ENCODE results near the gene PDHB.

Gene PDHB

DNA sequence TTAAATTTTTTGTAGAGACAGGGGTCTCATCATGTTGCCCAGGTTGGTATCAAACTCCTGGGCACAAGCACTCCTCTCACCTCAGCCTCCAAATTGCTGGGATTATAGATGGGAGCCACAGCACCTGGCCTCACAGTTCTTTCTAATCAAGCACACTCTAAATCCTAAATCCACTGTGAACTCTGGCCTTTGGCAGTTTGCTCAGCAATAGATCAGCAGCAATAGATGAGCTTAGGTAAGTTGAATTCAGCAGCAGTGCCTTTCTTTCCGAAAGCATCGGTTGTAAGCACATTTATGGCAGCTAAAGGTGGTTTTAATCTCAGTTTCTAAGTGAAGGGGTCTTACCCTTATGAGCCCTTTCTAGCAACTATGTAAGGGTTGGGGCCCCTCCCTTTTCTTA is 16.6 kb downstream of the PDHB start:
- Histone ChIP-seq H3K36me3 (ENCODE audit: insufficient read depth, low read length) (no peaks in the 10 kb centered on the region), H3K4me3 (ENCODE audit: low read length) (no peak overlapping the region), H3K27me3 (ENCODE audit: insufficient read depth, low read length) (no peaks in the 10 kb centered on the region), H3K27ac (ENCODE audit: low read depth, low read length) (no peak overlapping the region), H3K4me1 (ENCODE audit: insufficient read depth, low read length) (peaks cover 12% of the 10 kb centered on the region), H3K9ac (ENCODE audit: low read depth, low read length) (no peak overlapping the region), H3K9me3 (ENCODE audit: insufficient read depth, low read depth, low read length) (no peaks in the 10 kb centered on the region)
- WGBS, result 84% methylated on average over 2 of the region's 2 CpGs

DNA sequence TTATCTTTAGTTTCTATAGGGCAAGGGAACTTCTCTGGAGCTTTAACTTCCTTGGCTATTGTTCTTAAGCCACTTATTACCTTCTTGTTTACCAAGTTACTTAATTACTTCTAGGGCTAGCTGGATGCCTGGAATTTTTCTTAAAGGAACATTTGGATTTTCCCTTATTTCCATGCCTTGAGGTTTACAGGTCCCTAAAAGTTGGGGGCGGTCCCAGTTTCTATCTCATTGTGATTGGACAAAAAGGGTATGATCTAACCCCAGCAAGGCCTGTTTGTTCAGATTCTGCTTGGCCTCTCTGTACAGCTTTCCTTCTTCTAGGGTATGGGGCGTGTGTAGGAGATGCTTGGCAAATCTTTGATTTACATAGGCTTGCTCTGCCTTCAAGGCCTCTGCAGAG is 17.4 kb downstream of the PDHB start:
- 85% methylated on average over 2 of the region's 2 CpGs for WGBS
- H3K27me3 ChIP-seq (ENCODE audit: insufficient read depth, low read length), result no peaks in the 10 kb centered on the region
- H3K9me3 ChIP-seq (ENCODE audit: insufficient read depth, low read depth, low read length), result no peaks in the 10 kb centered on the region
- no peak overlapping the region; the same call in 1 of the 2 replicates for H3K9ac ChIP-seq (ENCODE audit: low read depth, low read length)
- H3K27ac ChIP-seq (ENCODE audit: low read depth, low read length), result no peak overlapping the region; the same call in 1 of the 2 replicates
- H3K4me3 ChIP-seq (ENCODE audit: low read length), result no peak overlapping the region
- no peaks in the 10 kb centered on the region for H3K36me3 ChIP-seq (ENCODE audit: insufficient read depth, low read length)
- peaks cover 12% of the 10 kb centered on the region for H3K4me1 ChIP-seq (ENCODE audit: insufficient read depth, low read length)

- no peaks in the 10 kb centered on the region for H3K9me3 ChIP-seq (ENCODE audit: insufficient read depth, low read depth, low read length)
- H3K4me3 ChIP-seq (ENCODE audit: low read length), result no peak overlapping the region
- no peak overlapping the region for H3K9ac ChIP-seq (ENCODE audit: low read depth, low read length)
- H3K4me1 ChIP-seq (ENCODE audit: insufficient read depth, low read length), result peaks cover 12% of the 10 kb centered on the region
- H3K36me3 ChIP-seq (ENCODE audit: insufficient read depth, low read length), result no peaks in the 10 kb centered on the region
- H3K27ac ChIP-seq (ENCODE audit: low read depth, low read length), result no peak overlapping the region
- H3K27me3 ChIP-seq (ENCODE audit: insufficient read depth, low read length), result no peaks in the 10 kb centered on the region
Observed at GRCh38 chr3:58414538-58415197, 19.0 kb downstream of the PDHB start.

GRCh38 chr3:58411851-58412830 is 21.5 kb downstream of the PDHB start:
- 93% methylated on average over 8 of the region's 8 CpGs for WGBS
- no peaks in the 10 kb centered on the region for H3K27me3 ChIP-seq (ENCODE audit: insufficient read depth, low read length)
- no peak overlapping the region for H3K4me3 ChIP-seq (ENCODE audit: low read length)
- no peaks in the 10 kb centered on the region for H3K9me3 ChIP-seq (ENCODE audit: insufficient read depth, low read depth, low read length)
- no peak overlapping the region for H3K27ac ChIP-seq (ENCODE audit: low read depth, low read length)
- no peak overlapping the region for H3K9ac ChIP-seq (ENCODE audit: low read depth, low read length)
- peaks cover 12% of the 10 kb centered on the region for H3K4me1 ChIP-seq (ENCODE audit: insufficient read depth, low read length)
- no peaks in the 10 kb centered on the region for H3K36me3 ChIP-seq (ENCODE audit: insufficient read depth, low read length)

- Histone ChIP-seq H3K27me3 (ENCODE audit: insufficient read depth, low read length) (no peaks in the 10 kb centered on the region), H3K4me3 (ENCODE audit: low read length) (no peak overlapping the region), H3K9me3 (ENCODE audit: insufficient read depth, low read depth, low read length) (no peaks in the 10 kb centered on the region), H3K36me3 (ENCODE audit: insufficient read depth, low read length) (no peaks in the 10 kb centered on the region), H3K4me1 (ENCODE audit: insufficient read depth, low read length) (peaks cover 7% of the 10 kb centered on the region), H3K27ac (ENCODE audit: low read depth, low read length) (no peak overlapping the region), H3K9ac (ENCODE audit: low read depth, low read length) (no peak overlapping the region)
- 93% methylated on average over 3 of the region's 3 CpGs for WGBS
Observed at GRCh38 chr3:58411036-58411435, 22.6 kb downstream of the PDHB start.

DNA sequence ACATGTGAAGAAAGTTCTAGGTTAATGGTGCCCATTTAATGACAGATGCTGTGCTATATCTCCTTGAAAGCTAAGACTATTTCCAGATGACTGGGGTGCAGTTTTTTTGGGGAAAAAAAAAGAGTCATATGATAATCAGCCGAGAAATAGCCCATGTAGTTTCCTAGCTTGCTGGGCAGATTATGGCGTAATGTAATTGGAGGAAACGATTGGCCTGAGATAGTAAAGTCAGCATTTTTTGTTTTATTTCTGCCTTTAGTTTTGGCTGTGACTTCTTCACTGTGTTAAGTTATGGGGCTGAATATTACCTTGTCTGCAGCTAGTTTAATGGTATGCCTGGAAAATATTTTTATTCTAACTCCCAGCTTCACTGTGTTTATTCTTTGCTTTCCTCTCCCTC is 24.0 kb downstream of the PDHB start:
- H3K36me3 ChIP-seq (ENCODE audit: insufficient read depth, low read length), result no peaks in the 10 kb centered on the region
- H3K4me1 ChIP-seq (ENCODE audit: insufficient read depth, low read length), result peaks cover 5% of the 10 kb centered on the region; the same call in 1 of the 2 replicates
- H3K27ac ChIP-seq (ENCODE audit: low read depth, low read length), result no peak overlapping the region
- H3K9me3 ChIP-seq (ENCODE audit: insufficient read depth, low read depth, low read length), result no peaks in the 10 kb centered on the region
- no peak overlapping the region for H3K4me3 ChIP-seq (ENCODE audit: low read length)
- no peak overlapping the region for H3K9ac ChIP-seq (ENCODE audit: low read depth, low read length)
- no peaks in the 10 kb centered on the region for H3K27me3 ChIP-seq (ENCODE audit: insufficient read depth, low read length)
- WGBS, result 92% methylated on average over 3 of the region's 3 CpGs

GRCh38 chr3:58408906-58409305 is 24.7 kb downstream of the PDHB start:
- 89% methylated on average over 5 of the region's 5 CpGs for WGBS
- Histone ChIP-seq H3K27ac (ENCODE audit: low read depth, low read length) (no peak overlapping the region), H3K9me3 (ENCODE audit: insufficient read depth, low read depth, low read length) (no peaks in the 10 kb centered on the region), H3K4me3 (ENCODE audit: low read length) (no peak overlapping the region), H3K27me3 (ENCODE audit: insufficient read depth, low read length) (no peaks in the 10 kb centered on the region), H3K36me3 (ENCODE audit: insufficient read depth, low read length) (no peaks in the 10 kb centered on the region), H3K4me1 (ENCODE audit: insufficient read depth, low read length) (peaks cover 6% of the 10 kb centered on the region; the same call in 1 of the 2 replicates), H3K9ac (ENCODE audit: low read depth, low read length) (no peak overlapping the region)

DNA sequence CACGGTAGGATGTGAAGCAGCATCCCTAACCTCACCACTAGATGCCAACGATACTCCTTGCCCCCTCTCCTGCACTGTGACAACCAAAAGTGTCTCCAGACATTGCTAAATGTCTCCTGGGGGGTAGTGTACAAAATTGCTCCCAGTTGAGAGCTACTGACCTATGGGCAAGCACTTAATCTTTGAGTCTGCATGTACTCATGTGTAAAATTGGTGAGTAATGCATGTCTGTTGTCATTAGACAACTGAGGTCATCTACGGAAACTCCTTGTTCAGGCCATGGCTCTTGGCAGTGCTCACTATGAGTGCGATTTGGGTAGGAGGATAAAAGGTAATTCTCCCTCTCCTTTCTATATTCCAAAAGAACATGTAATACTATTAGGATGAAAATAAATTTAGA is 29.2 kb downstream of the PDHB start:
- Histone ChIP-seq H3K27ac (ENCODE audit: low read depth, low read length) (no peak overlapping the region), H3K9me3 (ENCODE audit: insufficient read depth, low read depth, low read length) (no peaks in the 10 kb centered on the region), H3K27me3 (ENCODE audit: insufficient read depth, low read length) (no peaks in the 10 kb centered on the region), H3K36me3 (ENCODE audit: insufficient read depth, low read length) (no peaks in the 10 kb centered on the region), H3K4me1 (ENCODE audit: insufficient read depth, low read length) (peaks cover 10% of the 10 kb centered on the region; the same call in 1 of the 2 replicates), H3K4me3 (ENCODE audit: low read length) (no peak overlapping the region), H3K9ac (ENCODE audit: low read depth, low read length) (no peak overlapping the region)
- 100% methylated on average over 1 of the region's 4 CpGs for WGBS

- no peaks in the 10 kb centered on the region for H3K36me3 ChIP-seq (ENCODE audit: insufficient read depth, low read length)
- no peak overlapping the region for H3K4me3 ChIP-seq (ENCODE audit: low read length)
- no peak overlapping the region for H3K27ac ChIP-seq (ENCODE audit: low read depth, low read length)
- 75% methylated on average over 5 of the region's 6 CpGs for WGBS
- no peak overlapping the region for H3K9ac ChIP-seq (ENCODE audit: low read depth, low read length)
- no peaks in the 10 kb centered on the region for H3K9me3 ChIP-seq (ENCODE audit: insufficient read depth, low read depth, low read length)
- H3K27me3 ChIP-seq (ENCODE audit: insufficient read depth, low read length), result no peaks in the 10 kb centered on the region
- H3K4me1 ChIP-seq (ENCODE audit: insufficient read depth, low read length), result peaks cover 10% of the 10 kb centered on the region; the same call in 1 of the 2 replicates
Observed at GRCh38 chr3:58403513-58404109, 30.0 kb downstream of the PDHB start.

- WGBS, result 95% methylated on average over 9 of the region's 9 CpGs
- Histone ChIP-seq H3K9ac (ENCODE audit: low read depth, low read length) (no peak overlapping the region), H3K9me3 (ENCODE audit: insufficient read depth, low read depth, low read length) (no peaks in the 10 kb centered on the region), H3K27me3 (ENCODE audit: insufficient read depth, low read length) (no peaks in the 10 kb centered on the region), H3K4me1 (ENCODE audit: insufficient read depth, low read length) (peaks cover 16% of the 10 kb centered on the region; the same call in 1 of the 2 replicates), H3K27ac (ENCODE audit: low read depth, low read length) (no peak overlapping the region), H3K4me3 (ENCODE audit: low read length) (no peak overlapping the region), H3K36me3 (ENCODE audit: insufficient read depth, low read length) (no peaks in the 10 kb centered on the region)
Observed at GRCh38 chr3:58398669-58399333, 34.8 kb downstream of the PDHB start.

DNA sequence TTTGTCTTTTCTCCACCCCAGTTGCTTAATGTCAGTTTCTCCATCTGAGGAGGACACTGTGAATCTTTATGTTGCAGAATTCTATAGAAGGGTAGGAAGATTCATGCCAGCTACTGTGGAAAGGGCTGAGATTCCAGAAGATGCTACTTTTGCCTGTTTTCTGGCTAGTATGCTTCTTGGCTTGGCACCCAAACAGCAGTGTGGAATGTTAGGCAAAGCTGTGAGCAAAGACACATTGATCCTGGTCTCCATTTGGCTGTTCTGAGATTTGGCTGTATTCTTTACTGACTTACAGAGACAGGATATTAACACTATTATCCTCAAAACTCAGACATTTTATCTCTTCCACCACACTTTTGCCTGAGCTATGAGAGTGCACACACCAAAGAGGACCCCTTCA is 39.3 kb downstream of the PDHB start:
- Histone ChIP-seq H3K4me3 (ENCODE audit: low read length) (no peak overlapping the region), H3K36me3 (ENCODE audit: insufficient read depth, low read length) (no peaks in the 10 kb centered on the region), H3K9ac (ENCODE audit: low read depth, low read length) (no peak overlapping the region), H3K4me1 (ENCODE audit: insufficient read depth, low read length) (peaks cover 14% of the 10 kb centered on the region), H3K27me3 (ENCODE audit: insufficient read depth, low read length) (no peaks in the 10 kb centered on the region), H3K9me3 (ENCODE audit: insufficient read depth, low read depth, low read length) (no peaks in the 10 kb centered on the region), H3K27ac (ENCODE audit: low read depth, low read length) (no peak overlapping the region)

All from HUES64 (cell line).